WTC11 (cell line): ENCODE measurements around the gene KDM2B. TPM values are rescaled to one million over a fixed set of nuclear protein-coding genes. Genes with fewer than 3 reads are reported as not detected.

Source experiments
- ATAC-seq: fragments of 200-7000 bp; cut with Tn5 transposase; 2 replicates; pipeline ENCODE4 v1.10.0; 2021; ENCODE audit warnings: mild to moderate bottlenecking, moderate library complexity
- CTCF ChIA-PET: fragments of 300-600 bp; sonication (Branson Sonifier 250); formaldehyde crosslinking; loops from one replicate; lab custom pipeline; 2021; ENCODE audit warnings: antibody characterized with exemption; lab: Charles Lee
- POLR2A ChIA-PET: fragments of 350-600 bp; sonication (Branson Sonifier 250); formaldehyde crosslinking; loops from one replicate; lab custom pipeline; 2021; ENCODE audit warnings: antibody characterized with exemption; lab: Charles Lee
- DNase-seq: peaks from one replicate; pipeline ENCODE4 v3.0.0; 2021; ENCODE audit warnings: low spot score
- H3K27ac Mint-ChIP-seq: 2 replicates; pipeline ENCODE4 v1.8.0; 2021; ENCODE audit warnings: mixed read lengths
- H3K27me3 Mint-ChIP-seq: 2 replicates; pipeline ENCODE4 v1.8.0; 2021; ENCODE audit warnings: low read depth, mild to moderate bottlenecking, moderate library complexity, mixed read lengths
- H3K36me3 Mint-ChIP-seq: 2 replicates; pipeline ENCODE4 v1.8.0; 2021; ENCODE audit warnings: mixed read lengths
- H3K4me1 Mint-ChIP-seq: 2 replicates; pipeline ENCODE4 v1.8.0; 2022; ENCODE audit warnings: mixed read lengths
- H3K4me3 Mint-ChIP-seq: 2 replicates; pipeline ENCODE4 v1.8.0; 2021; ENCODE audit warnings: mild to moderate bottlenecking, moderate library complexity, mixed read lengths
- H3K9me3 Mint-ChIP-seq: 2 replicates; pipeline ENCODE4 v1.8.0; 2021; ENCODE audit warnings: mixed read lengths
- ARID4B ChIP-seq: sonication (generic); formaldehyde crosslinking; IDR thresholded peaks from 2 replicates; pipeline ENCODE4 v1.8.0; 2023; ENCODE audit warnings: missing genetic modification reagents, mild to moderate bottlenecking, borderline replicate concordance
- ELF4 ChIP-seq: sonication (generic); formaldehyde crosslinking; IDR thresholded peaks from 2 replicates; pipeline ENCODE4 v1.8.1; 2022; ENCODE audit warnings: low read depth, mild to moderate bottlenecking, moderate library complexity, missing genetic modification reagents
- ETV6 ChIP-seq: sonication (generic); formaldehyde crosslinking; IDR thresholded peaks from 2 replicates; pipeline ENCODE4 v1.8.1; 2022; ENCODE audit warnings: mild to moderate bottlenecking, missing genetic modification reagents
- KAT7 ChIP-seq: sonication (generic); formaldehyde crosslinking; IDR thresholded peaks from 2 replicates; pipeline ENCODE4 v1.8.1; 2023; ENCODE audit warnings: missing genetic modification reagents, mild to moderate bottlenecking, borderline replicate concordance
- RELA ChIP-seq: sonication (generic); formaldehyde crosslinking; IDR thresholded peaks from 2 replicates; pipeline ENCODE4 v1.8.1; 2022; ENCODE audit warnings: missing genetic modification reagents, mild to moderate bottlenecking, borderline replicate concordance
- SMAD4 ChIP-seq: sonication (generic); formaldehyde crosslinking; IDR thresholded peaks from 2 replicates; pipeline ENCODE4 v1.8.0; 2022; ENCODE audit warnings: mild to moderate bottlenecking, missing genetic modification reagents
- SP1 ChIP-seq: sonication (generic); formaldehyde crosslinking; conservative IDR thresholded peaks from 2 replicates; pipeline ENCODE4 v1.8.1; 2022; ENCODE audit warnings: missing genetic modification reagents
- TCF7 ChIP-seq: sonication (generic); formaldehyde crosslinking; IDR thresholded peaks from 2 replicates; pipeline ENCODE4 v1.8.0; 2022; ENCODE audit warnings: mild to moderate bottlenecking, low read depth, missing genetic modification reagents, moderate library complexity
- TP53 ChIP-seq: sonication (generic); formaldehyde crosslinking; IDR thresholded peaks from 2 replicates; pipeline ENCODE4 v1.8.1; 2023; ENCODE audit warnings: mild to moderate bottlenecking, missing genetic modification reagents
- ZBTB21 ChIP-seq: sonication (generic); formaldehyde crosslinking; IDR thresholded peaks from 2 replicates; pipeline ENCODE4 v1.8.1; 2023; ENCODE audit warnings: mild to moderate bottlenecking, missing genetic modification reagents, borderline replicate concordance
- ZNF138 ChIP-seq: sonication (generic); formaldehyde crosslinking; conservative IDR thresholded peaks from 2 replicates; pipeline ENCODE4 v1.8.1; 2022; ENCODE audit warnings: mild to moderate bottlenecking, moderate library complexity, missing genetic modification reagents
- ZNF232 ChIP-seq: sonication (generic); formaldehyde crosslinking; IDR thresholded peaks from 2 replicates; pipeline ENCODE4 v1.8.0; 2022; ENCODE audit warnings: mild to moderate bottlenecking, missing genetic modification reagents
- ZNF423 ChIP-seq: fragments of 250-450 bp; sonication (Bioruptor Pico); IDR thresholded peaks from 2 replicates; pipeline ENCODE4 v2.1.2; 2022; ENCODE audit warnings: mild to moderate bottlenecking, moderate library complexity
- total RNA-seq: library from RNA; stranded (reverse); gene quantifications from 3 replicates; pipeline ENCODE4 v1.2.3, GENCODE V29; 2021
- TF ChIP-seq, protein P1 (sequence below): sonication (generic); formaldehyde crosslinking; IDR thresholded peaks from 2 replicates; pipeline ENCODE4 v1.8.0; 2022; ENCODE audit warnings: mild to moderate bottlenecking, missing genetic modification reagents
- TF ChIP-seq, protein P2 (sequence below): sonication (generic); formaldehyde crosslinking; IDR thresholded peaks from 2 replicates; pipeline ENCODE4 v1.8.0; 2023; ENCODE audit warnings: mild to moderate bottlenecking, missing genetic modification reagents
- TF ChIP-seq, protein P3 (sequence below): sonication (generic); formaldehyde crosslinking; IDR thresholded peaks from 2 replicates; pipeline ENCODE4 v1.8.1; 2022; ENCODE audit warnings: low read depth, mild to moderate bottlenecking, moderate library complexity, missing genetic modification reagents, borderline replicate concordance
- TF ChIP-seq, protein P4 (sequence below): sonication (generic); formaldehyde crosslinking; IDR thresholded peaks from 2 replicates; pipeline ENCODE4 v1.8.0; 2022; ENCODE audit warnings: mild to moderate bottlenecking, missing genetic modification reagents

The KDM2B gene
- total RNA-seq, 1 experiment from 2014 or later, result 147 TPM

GRCh38 chr12:121578230-121579189, 2.3 kb downstream of the KDM2B start:
- H3K36me3 Mint-ChIP-seq, result peaks cover 28% of the 10 kb centered on the region
- ATAC-seq (no peak; the same call in 1 of the 2 replicates), DNase-seq (peak; percentile 50)
- peaks cover 48% of the 10 kb centered on the region for H3K4me1 Mint-ChIP-seq
- no peaks in the 10 kb centered on the region for H3K27me3 Mint-ChIP-seq
- H3K9me3 Mint-ChIP-seq, result no peaks in the 10 kb centered on the region
- H3K4me3 Mint-ChIP-seq, result peak overlapping the region; percentile 99
- H3K27ac Mint-ChIP-seq, result peak overlapping the region; percentile 99
- TF ChIP-seq KAT7 (CRISPR knock-in tag) (no peak), TCF7 (no peak), ARID4B (CRISPR knock-in tag) (0 out of 2 replicates have a peak, but pooled peaks have one; percentile 58), ELF4 (CRISPR knock-in tag) (no peak), SMAD4 (CRISPR knock-in tag) (0 out of 2 replicates have a peak, but pooled peaks have one; percentile 60), RELA (CRISPR knock-in tag) (no peak), TP53 (CRISPR knock-in tag) (peak; percentile 56; the same call in 1 of the 2 replicates), ZNF232 (CRISPR knock-in tag) (0 out of 2 replicates have a peak, but pooled peaks have one; percentile 21), ZNF423 (CRISPR knock-in tag) (peak; percentile 65), ETV6 (CRISPR knock-in tag) (0 out of 2 replicates have a peak, but pooled peaks have one; percentile 36), SP1 (peak; percentile 49; the same call in 1 of the 2 replicates), ZNF138 (CRISPR knock-in tag) (0 out of 2 replicates have a peak, but pooled peaks have one; percentile 67), ZBTB21 (0 out of 2 replicates have a peak, but pooled peaks have one; percentile 51)
- TF ChIP-seq, protein P1, sequence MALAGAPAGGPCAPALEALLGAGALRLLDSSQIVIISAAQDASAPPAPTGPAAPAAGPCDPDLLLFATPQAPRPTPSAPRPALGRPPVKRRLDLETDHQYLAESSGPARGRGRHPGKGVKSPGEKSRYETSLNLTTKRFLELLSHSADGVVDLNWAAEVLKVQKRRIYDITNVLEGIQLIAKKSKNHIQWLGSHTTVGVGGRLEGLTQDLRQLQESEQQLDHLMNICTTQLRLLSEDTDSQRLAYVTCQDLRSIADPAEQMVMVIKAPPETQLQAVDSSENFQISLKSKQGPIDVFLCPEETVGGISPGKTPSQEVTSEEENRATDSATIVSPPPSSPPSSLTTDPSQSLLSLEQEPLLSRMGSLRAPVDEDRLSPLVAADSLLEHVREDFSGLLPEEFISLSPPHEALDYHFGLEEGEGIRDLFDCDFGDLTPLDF (CRISPR knock-in tag), result 0 out of 2 replicates have a peak, but pooled peaks have one; percentile 45
- TF ChIP-seq, protein P2, sequence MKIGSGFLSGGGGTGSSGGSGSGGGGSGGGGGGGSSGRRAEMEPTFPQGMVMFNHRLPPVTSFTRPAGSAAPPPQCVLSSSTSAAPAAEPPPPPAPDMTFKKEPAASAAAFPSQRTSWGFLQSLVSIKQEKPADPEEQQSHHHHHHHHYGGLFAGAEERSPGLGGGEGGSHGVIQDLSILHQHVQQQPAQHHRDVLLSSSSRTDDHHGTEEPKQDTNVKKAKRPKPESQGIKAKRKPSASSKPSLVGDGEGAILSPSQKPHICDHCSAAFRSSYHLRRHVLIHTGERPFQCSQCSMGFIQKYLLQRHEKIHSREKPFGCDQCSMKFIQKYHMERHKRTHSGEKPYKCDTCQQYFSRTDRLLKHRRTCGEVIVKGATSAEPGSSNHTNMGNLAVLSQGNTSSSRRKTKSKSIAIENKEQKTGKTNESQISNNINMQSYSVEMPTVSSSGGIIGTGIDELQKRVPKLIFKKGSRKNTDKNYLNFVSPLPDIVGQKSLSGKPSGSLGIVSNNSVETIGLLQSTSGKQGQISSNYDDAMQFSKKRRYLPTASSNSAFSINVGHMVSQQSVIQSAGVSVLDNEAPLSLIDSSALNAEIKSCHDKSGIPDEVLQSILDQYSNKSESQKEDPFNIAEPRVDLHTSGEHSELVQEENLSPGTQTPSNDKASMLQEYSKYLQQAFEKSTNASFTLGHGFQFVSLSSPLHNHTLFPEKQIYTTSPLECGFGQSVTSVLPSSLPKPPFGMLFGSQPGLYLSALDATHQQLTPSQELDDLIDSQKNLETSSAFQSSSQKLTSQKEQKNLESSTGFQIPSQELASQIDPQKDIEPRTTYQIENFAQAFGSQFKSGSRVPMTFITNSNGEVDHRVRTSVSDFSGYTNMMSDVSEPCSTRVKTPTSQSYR (CRISPR knock-in tag), result peak; percentile 83
- TF ChIP-seq, protein P3, sequence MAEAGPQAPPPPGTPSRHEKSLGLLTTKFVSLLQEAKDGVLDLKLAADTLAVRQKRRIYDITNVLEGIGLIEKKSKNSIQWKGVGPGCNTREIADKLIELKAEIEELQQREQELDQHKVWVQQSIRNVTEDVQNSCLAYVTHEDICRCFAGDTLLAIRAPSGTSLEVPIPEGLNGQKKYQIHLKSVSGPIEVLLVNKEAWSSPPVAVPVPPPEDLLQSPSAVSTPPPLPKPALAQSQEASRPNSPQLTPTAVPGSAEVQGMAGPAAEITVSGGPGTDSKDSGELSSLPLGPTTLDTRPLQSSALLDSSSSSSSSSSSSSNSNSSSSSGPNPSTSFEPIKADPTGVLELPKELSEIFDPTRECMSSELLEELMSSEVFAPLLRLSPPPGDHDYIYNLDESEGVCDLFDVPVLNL, result 0 out of 2 replicates have a peak, but pooled peaks have one; percentile 79
- TF ChIP-seq, protein P4, sequence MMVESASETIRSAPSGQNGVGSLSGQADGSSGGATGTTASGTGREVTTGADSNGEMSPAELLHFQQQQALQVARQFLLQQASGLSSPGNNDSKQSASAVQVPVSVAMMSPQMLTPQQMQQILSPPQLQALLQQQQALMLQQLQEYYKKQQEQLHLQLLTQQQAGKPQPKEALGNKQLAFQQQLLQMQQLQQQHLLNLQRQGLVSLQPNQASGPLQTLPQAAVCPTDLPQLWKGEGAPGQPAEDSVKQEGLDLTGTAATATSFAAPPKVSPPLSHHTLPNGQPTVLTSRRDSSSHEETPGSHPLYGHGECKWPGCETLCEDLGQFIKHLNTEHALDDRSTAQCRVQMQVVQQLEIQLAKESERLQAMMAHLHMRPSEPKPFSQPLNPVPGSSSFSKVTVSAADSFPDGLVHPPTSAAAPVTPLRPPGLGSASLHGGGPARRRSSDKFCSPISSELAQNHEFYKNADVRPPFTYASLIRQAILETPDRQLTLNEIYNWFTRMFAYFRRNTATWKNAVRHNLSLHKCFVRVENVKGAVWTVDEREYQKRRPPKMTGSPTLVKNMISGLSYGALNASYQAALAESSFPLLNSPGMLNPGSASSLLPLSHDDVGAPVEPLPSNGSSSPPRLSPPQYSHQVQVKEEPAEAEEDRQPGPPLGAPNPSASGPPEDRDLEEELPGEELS (CRISPR knock-in tag), result 0 out of 2 replicates have a peak, but pooled peaks have one; percentile 11
- ChIA-PET CTCF (interaction anchor here (0.6 to 6.0 kb wide), 6 partner anchors 26 to 104 kb away, joined by 3 to 61 read pairs (median 15); partner anchors contain the start of gene ORAI1), POLR2A (interaction anchor here (0.5 to 6.9 kb wide), 10 partner anchors 13 to 224 kb away, joined by 3 to 73 read pairs (median 4); partner anchors contain the start of gene ORAI1)
